ENCODE measurements around the gene TAOK1. TPM values are rescaled to one million over a fixed set of nuclear protein-coding genes. Genes with fewer than 3 reads are reported as not detected.

Gene TAOK1
- total and polyA plus RNA-seq, 10 of the 15 experiments (the other 5 are each of a cell fraction or from before 2014, with no cell fraction given), result 2.0 to 27.1 (median 11.8) TPM

DNA sequence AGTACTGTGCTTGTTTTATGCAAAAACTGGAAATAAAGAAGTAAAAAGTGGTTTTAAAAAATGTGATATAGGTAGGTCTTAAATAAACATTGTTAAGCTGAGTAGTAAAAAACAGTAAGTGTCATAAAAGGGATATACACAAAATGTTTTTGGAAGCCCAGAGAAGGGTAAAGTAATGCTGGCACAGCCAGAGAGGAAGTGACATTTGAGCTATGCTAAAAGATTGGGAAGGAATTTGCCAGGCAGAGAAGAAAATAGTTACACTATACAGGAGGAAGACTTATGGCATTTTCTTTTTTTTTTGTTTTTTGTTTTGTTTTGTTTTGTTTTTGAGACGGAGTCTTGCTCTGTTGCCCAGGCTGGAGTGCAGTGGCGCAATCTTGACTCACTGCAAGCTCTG, 40.8 kb upstream of the TAOK1 start:
- POLR2A ChIA-PET, result no interaction called here
- no peak for TF ChIP-seq RAD51 (IDR thresholded peaks at IDR 0.05)
- TF ChIP-seq TARDBP (IDR thresholded peaks at IDR 0.05; ENCODE audit: borderline replicate concordance), result no peak
- no peak for TF ChIP-seq NR2C2 (IDR thresholded peaks at IDR 0.05; ENCODE audit: borderline replicate concordance, control insufficient read depth, insufficient read length, low read depth)
- no peak for TF ChIP-seq TAF1 (IDR thresholded peaks at IDR 0.05; ENCODE audit: borderline replicate concordance, low read depth, low read length)
- no peak for TF ChIP-seq KAT2A (conservative IDR thresholded peaks at IDR 0.05; ENCODE audit: control insufficient read depth, low read depth, low read length)
- TF ChIP-seq, protein P1, sequence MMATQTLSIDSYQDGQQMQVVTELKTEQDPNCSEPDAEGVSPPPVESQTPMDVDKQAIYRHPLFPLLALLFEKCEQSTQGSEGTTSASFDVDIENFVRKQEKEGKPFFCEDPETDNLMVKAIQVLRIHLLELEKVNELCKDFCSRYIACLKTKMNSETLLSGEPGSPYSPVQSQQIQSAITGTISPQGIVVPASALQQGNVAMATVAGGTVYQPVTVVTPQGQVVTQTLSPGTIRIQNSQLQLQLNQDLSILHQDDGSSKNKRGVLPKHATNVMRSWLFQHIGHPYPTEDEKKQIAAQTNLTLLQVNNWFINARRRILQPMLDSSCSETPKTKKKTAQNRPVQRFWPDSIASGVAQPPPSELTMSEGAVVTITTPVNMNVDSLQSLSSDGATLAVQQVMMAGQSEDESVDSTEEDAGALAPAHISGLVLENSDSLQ (IDR thresholded peaks at IDR 0.05), result no peak
- no peak for TF ChIP-seq ETV6 (conservative IDR thresholded peaks at IDR 0.05 in 1 of 2, IDR thresholded peaks at IDR 0.05 in 1 of 2; ENCODE audit: borderline replicate concordance in 1 of 2, low read depth in 1 of 2)
- TF ChIP-seq CEBPB (IDR thresholded peaks at IDR 0.05; ENCODE audit: borderline replicate concordance in 1 of 2, low read depth in 2 of 2, low read length in 2 of 2), result no peak
- no peak for TF ChIP-seq NRF1 (conservative IDR thresholded peaks at IDR 0.05; ENCODE audit: low read depth, low read length)
- TF ChIP-seq POLR2AphosphoS2 (IDR thresholded peaks at IDR 0.05; ENCODE audit: low read depth, low read length), result no peak
- TF ChIP-seq, protein P2, sequence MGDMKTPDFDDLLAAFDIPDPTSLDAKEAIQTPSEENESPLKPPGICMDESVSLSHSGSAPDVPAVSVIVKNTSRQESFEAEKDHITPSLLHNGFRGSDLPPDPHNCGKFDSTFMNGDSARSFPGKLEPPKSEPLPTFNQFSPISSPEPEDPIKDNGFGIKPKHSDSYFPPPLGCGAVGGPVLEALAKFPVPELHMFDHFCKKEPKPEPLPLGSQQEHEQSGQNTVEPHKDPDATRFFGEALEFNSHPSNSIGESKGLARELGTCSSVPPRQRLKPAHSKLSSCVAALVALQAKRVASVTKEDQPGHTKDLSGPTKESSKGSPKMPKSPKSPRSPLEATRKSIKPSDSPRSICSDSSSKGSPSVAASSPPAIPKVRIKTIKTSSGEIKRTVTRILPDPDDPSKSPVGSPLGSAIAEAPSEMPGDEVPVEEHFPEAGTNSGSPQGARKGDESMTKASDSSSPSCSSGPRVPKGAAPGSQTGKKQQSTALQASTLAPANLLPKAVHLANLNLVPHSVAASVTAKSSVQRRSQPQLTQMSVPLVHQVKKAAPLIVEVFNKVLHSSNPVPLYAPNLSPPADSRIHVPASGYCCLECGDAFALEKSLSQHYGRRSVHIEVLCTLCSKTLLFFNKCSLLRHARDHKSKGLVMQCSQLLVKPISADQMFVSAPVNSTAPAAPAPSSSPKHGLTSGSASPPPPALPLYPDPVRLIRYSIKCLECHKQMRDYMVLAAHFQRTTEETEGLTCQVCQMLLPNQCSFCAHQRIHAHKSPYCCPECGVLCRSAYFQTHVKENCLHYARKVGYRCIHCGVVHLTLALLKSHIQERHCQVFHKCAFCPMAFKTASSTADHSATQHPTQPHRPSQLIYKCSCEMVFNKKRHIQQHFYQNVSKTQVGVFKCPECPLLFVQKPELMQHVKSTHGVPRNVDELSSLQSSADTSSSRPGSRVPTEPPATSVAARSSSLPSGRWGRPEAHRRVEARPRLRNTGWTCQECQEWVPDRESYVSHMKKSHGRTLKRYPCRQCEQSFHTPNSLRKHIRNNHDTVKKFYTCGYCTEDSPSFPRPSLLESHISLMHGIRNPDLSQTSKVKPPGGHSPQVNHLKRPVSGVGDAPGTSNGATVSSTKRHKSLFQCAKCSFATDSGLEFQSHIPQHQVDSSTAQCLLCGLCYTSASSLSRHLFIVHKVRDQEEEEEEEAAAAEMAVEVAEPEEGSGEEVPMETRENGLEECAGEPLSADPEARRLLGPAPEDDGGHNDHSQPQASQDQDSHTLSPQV (IDR thresholded peaks at IDR 0.05), result no peak
- TF ChIP-seq, protein P3, sequence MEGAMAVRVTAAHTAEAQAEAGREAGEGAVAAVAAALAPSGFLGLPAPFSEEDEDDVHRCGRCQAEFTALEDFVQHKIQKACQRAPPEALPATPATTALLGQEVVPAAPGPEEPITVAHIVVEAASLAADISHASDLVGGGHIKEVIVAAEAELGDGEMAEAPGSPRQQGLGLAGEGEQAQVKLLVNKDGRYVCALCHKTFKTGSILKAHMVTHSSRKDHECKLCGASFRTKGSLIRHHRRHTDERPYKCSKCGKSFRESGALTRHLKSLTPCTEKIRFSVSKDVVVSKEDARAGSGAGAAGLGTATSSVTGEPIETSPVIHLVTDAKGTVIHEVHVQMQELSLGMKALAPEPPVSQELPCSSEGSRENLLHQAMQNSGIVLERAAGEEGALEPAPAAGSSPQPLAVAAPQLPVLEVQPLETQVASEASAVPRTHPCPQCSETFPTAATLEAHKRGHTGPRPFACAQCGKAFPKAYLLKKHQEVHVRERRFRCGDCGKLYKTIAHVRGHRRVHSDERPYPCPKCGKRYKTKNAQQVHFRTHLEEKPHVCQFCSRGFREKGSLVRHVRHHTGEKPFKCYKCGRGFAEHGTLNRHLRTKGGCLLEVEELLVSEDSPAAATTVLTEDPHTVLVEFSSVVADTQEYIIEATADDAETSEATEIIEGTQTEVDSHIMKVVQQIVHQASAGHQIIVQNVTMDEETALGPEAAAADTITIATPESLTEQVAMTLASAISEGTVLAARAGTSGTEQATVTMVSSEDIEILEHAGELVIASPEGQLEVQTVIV (IDR thresholded peaks at IDR 0.05; ENCODE audit: borderline replicate concordance, partially characterized antibody), result no peak
- TF ChIP-seq, protein P4, sequence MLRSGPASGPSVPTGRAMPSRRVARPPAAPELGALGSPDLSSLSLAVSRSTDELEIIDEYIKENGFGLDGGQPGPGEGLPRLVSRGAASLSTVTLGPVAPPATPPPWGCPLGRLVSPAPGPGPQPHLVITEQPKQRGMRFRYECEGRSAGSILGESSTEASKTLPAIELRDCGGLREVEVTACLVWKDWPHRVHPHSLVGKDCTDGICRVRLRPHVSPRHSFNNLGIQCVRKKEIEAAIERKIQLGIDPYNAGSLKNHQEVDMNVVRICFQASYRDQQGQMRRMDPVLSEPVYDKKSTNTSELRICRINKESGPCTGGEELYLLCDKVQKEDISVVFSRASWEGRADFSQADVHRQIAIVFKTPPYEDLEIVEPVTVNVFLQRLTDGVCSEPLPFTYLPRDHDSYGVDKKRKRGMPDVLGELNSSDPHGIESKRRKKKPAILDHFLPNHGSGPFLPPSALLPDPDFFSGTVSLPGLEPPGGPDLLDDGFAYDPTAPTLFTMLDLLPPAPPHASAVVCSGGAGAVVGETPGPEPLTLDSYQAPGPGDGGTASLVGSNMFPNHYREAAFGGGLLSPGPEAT (IDR thresholded peaks at IDR 0.05; ENCODE audit: low read depth), result no peak
- TF ChIP-seq RELA (IDR thresholded peaks at IDR 0.05; ENCODE audit: borderline replicate concordance, partially characterized antibody), result no peak
- no peak for TF ChIP-seq DPF2 (IDR thresholded peaks at IDR 0.05)

More for the DNA sequence above, 40.8 kb upstream of the TAOK1 start:
- H3K4me3 ChIP-seq, result no peak overlapping the region
- no peaks in the 10 kb centered on the region for H4K20me1 ChIP-seq (ENCODE audit: control insufficient read depth, insufficient read depth)
- BruUV-seq (replicated peaks), result no TSS peak
- H3K9me3 ChIP-seq (replicated peaks; ENCODE audit: control insufficient read depth, insufficient read depth, low read length), result no peaks in the 10 kb centered on the region
- ATAC-seq, result no peak
- WGBS (ENCODE audit: insufficient coverage, insufficient replicate concordance, low lambda C conversion rate, missing lambda C conversion rate), result 100% methylated on average over 2 of the region's 2 CpGs
- ChIA-PET SMC1A (ENCODE audit: uncharacterized antibody, unreplicated experiment) (no interaction called here), CTCF (interaction anchor here (0.7 to 3.4 kb wide), 4 partner anchors 9 to 130 kb away, joined by 3 to 11 read pairs (median 5); no protein-coding TSS in a partner anchor), RAD21 (ENCODE audit: unreplicated experiment) (no interaction called here)
- no peak overlapping the region for H3K27ac ChIP-seq (ENCODE audit: control insufficient read depth, insufficient read depth)
- H2AFZ ChIP-seq (ENCODE audit: control insufficient read depth, low read depth, low read length), result no peak overlapping the region
- H3K36me3 ChIP-seq (ENCODE audit: control insufficient read depth in 2 of 2, insufficient read depth in 2 of 2, low read length in 1 of 2), result no peaks in the 10 kb centered on the region
- intact Hi-C loops (cut with micrococcal nuclease; ENCODE audit: unreplicated experiment) (no loop called here), in situ Hi-C loops (cut with MboI) (loop anchor here (10.0 kb wide), 1 partner anchor 715 kb away; no protein-coding TSS in a partner anchor)
- no peaks in the 10 kb centered on the region for H3K27me3 ChIP-seq (replicated peaks in 1 of 2; ENCODE audit: control insufficient read depth in 2 of 2, insufficient read depth in 2 of 2, low read length in 1 of 2)
- no peaks in the 10 kb centered on the region for H3K4me1 ChIP-seq (ENCODE audit: control insufficient read depth, insufficient read depth, low read length)
- FAIRE-seq, result no peak
- no peak for DNase-seq (ENCODE audit: low read depth, low spot score)
- H3K79me2 ChIP-seq (ENCODE audit: control insufficient read depth, insufficient read depth, low read length), result no peaks in the 10 kb centered on the region
- no peak overlapping the region for H3K9ac ChIP-seq (ENCODE audit: control insufficient read depth, insufficient read depth, low read length)
- H3K4me2 ChIP-seq (ENCODE audit: control insufficient read depth, insufficient read depth), result no peak overlapping the region

All from GM12878 (cell line).